Panc1 (cell line): ENCODE measurements around the gene SETD5.

Experiments used
- POLR2AphosphoS5 ChIP-seq: IDR thresholded peaks from 2 replicates; pipeline ENCODE4 v1.6.1; 2012; ENCODE audit warnings: mild to moderate bottlenecking, low read depth, low read length, moderate library complexity
- SIN3A ChIP-seq: IDR thresholded peaks from 2 replicates; pipeline ENCODE4 v1.6.1; 2012; ENCODE audit warnings: low read depth, mild to moderate bottlenecking, low read length, moderate library complexity, borderline replicate concordance; ENCODE audit not compliant: insufficient read depth
- TCF7L2 ChIP-seq: IDR thresholded peaks from 2 replicates; pipeline ENCODE4 v1.6.1; 2011; ENCODE audit warnings: mild to moderate bottlenecking, low read depth, low read length, inconsistent platforms
- TF ChIP-seq, protein P1 (sequence below): fragments of 450-650 bp; IDR thresholded peaks from 2 replicates; pipeline ENCODE4 v1.5.1; 2017; ENCODE audit warnings: mild to moderate bottlenecking
- TF ChIP-seq, protein P2 (sequence below), 2 experiments: IDR thresholded peaks; 2 replicates each; pipeline ENCODE4 v1.6.1; 2011 to 2012; ENCODE audit warnings: low read depth in 2 of 2, control low read depth in 1 of 2, low read length in 1 of 2, mild to moderate bottlenecking in 1 of 2, moderate library complexity in 1 of 2; ENCODE audit not compliant: insufficient read depth in 1 of 2

DNA sequence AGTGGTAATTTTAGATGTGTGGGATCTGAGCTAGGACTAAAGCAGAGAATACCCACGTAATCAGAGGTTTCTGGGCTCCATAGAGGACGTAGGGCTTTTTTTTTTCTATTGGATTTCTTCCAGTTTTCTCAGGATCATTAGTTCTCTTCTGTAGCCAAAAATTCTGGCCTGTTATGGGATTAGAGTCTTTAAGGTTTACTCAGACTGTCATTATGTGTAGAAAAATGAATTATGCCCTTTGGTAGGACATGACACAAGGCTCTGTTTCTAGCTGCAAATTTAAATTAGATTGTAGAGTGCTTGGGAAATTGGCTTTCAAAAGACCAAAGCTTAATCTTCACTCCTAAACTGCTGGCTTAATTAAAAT lies 1.9 kb downstream of the SETD5 start:
- TF ChIP-seq, protein P1, sequence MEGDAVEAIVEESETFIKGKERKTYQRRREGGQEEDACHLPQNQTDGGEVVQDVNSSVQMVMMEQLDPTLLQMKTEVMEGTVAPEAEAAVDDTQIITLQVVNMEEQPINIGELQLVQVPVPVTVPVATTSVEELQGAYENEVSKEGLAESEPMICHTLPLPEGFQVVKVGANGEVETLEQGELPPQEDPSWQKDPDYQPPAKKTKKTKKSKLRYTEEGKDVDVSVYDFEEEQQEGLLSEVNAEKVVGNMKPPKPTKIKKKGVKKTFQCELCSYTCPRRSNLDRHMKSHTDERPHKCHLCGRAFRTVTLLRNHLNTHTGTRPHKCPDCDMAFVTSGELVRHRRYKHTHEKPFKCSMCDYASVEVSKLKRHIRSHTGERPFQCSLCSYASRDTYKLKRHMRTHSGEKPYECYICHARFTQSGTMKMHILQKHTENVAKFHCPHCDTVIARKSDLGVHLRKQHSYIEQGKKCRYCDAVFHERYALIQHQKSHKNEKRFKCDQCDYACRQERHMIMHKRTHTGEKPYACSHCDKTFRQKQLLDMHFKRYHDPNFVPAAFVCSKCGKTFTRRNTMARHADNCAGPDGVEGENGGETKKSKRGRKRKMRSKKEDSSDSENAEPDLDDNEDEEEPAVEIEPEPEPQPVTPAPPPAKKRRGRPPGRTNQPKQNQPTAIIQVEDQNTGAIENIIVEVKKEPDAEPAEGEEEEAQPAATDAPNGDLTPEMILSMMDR: no peak
- TF ChIP-seq POLR2AphosphoS5 (no peak), SIN3A (no peak), TCF7L2 (no peak)
- TF ChIP-seq, protein P2, sequence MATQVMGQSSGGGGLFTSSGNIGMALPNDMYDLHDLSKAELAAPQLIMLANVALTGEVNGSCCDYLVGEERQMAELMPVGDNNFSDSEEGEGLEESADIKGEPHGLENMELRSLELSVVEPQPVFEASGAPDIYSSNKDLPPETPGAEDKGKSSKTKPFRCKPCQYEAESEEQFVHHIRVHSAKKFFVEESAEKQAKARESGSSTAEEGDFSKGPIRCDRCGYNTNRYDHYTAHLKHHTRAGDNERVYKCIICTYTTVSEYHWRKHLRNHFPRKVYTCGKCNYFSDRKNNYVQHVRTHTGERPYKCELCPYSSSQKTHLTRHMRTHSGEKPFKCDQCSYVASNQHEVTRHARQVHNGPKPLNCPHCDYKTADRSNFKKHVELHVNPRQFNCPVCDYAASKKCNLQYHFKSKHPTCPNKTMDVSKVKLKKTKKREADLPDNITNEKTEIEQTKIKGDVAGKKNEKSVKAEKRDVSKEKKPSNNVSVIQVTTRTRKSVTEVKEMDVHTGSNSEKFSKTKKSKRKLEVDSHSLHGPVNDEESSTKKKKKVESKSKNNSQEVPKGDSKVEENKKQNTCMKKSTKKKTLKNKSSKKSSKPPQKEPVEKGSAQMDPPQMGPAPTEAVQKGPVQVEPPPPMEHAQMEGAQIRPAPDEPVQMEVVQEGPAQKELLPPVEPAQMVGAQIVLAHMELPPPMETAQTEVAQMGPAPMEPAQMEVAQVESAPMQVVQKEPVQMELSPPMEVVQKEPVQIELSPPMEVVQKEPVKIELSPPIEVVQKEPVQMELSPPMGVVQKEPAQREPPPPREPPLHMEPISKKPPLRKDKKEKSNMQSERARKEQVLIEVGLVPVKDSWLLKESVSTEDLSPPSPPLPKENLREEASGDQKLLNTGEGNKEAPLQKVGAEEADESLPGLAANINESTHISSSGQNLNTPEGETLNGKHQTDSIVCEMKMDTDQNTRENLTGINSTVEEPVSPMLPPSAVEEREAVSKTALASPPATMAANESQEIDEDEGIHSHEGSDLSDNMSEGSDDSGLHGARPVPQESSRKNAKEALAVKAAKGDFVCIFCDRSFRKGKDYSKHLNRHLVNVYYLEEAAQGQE (IDR thresholded peaks at IDR 0.05; ENCODE audit: insufficient read depth in 1 of 2, low read depth in 2 of 2, low read length in 1 of 2): no peak
